IPS-11a (cell line): Measurements from ENCODE around the gene KIRREL3.
"Not testable (repeated sequence)": the region's sequence is repeated elsewhere in the genome, so short reads cannot be mapped to it uniquely, and the experiment has no call there.

Source experiments
- H3K4me3 ChIP-seq: one replicate; pipeline ENCODE4 v1.5.1; 2013; ENCODE audit warnings: low read depth, low read length, control low read depth

KIRREL3 gene

DNA sequence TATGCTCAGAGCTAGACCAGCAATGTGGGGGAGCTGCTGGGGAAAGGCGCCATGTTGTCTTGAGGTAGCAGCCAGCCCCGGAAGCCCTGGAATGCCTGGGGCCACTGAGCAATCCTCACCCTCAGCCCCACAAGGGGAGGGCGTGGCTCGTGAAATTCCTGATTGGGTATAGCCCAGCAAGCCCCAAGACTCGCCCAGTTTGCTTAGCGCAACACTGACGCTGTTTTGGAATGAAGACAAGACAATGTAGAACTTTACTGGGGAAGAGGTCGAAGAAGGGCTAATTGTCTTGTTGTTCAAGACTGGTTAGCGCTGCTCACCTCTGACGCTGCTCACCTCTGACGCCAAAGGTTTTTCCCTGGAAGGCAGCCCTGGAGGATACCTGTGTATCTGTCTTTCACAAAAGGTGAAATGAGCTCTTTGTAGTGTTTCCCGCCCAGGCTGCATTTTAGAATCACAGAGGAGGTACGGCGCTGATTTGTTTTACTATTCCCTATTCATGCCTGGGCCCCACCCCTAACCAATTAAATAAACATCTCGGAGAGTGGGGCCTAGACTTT is 597.5 kb downstream of the KIRREL3 start:
- H3K4me3 ChIP-seq: no peak overlapping the region

DNA sequence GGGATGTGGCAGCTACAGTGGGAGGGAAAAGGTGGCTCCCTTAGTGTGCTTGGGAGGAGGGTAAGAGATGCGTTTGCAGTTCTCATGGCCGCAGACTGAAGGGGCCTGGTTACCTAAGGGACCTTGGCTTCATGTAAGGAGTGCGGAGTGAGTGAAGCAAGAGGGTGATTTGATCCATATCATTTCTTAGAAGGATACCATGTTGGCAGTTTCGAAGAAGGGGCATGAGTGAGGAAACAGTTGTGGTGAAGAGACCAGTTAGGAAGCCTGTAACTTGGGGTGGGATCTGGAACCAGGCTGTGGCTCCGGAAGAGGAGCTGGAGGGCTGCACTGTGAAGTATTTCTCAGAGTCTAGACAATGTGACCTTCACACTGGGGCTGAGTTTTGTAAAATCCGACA is 600.1 kb downstream of the KIRREL3 start:
- H3K4me3 ChIP-seq: no peak overlapping the region

GRCh38 chr11:126400019-126400418 is 600.6 kb downstream of the KIRREL3 start:
- H3K4me3 ChIP-seq: no peak overlapping the region

- no peak overlapping the region for H3K4me3 ChIP-seq
Observed at GRCh38 chr11:126398721-126399120, 601.8 kb downstream of the KIRREL3 start.

- H3K4me3 ChIP-seq: no peak overlapping the region
Observed at GRCh38 chr11:126398296-126398695, 602.3 kb downstream of the KIRREL3 start.

GRCh38 chr11:126396965-126397364 is 603.6 kb downstream of the KIRREL3 start:
- H3K4me3 ChIP-seq: no peak overlapping the region

DNA sequence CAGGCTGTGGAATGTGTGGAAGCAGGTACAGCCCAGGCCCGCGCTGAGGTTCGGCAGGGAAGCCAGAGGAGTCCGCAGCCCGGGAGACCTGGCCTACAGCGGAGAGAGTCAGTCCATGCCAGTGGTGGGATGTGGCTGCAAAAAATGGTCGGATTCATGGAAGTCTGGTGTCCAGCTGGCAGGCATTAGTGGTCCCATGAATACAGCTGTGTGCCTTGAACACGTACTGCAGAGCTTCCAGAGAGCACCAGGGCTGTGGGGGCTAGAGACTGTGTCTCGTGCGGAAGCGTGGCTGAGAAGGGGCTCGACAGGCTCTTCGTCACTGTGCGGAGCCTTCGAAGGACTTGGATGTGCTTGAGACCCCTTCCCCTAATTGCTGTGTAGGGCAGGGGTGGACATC is 604.3 kb downstream of the KIRREL3 start:
- not testable (repeated sequence) for H3K4me3 ChIP-seq

- H3K4me3 ChIP-seq: not testable (repeated sequence)
Observed at GRCh38 chr11:126395784-126396183, 604.8 kb downstream of the KIRREL3 start.

- H3K4me3 ChIP-seq: not testable (repeated sequence)
Observed at GRCh38 chr11:126394634-126395072, 605.9 kb downstream of the KIRREL3 start.

GRCh38 chr11:126394036-126394435 is 606.5 kb downstream of the KIRREL3 start:
- H3K4me3 ChIP-seq: no peak overlapping the region

DNA sequence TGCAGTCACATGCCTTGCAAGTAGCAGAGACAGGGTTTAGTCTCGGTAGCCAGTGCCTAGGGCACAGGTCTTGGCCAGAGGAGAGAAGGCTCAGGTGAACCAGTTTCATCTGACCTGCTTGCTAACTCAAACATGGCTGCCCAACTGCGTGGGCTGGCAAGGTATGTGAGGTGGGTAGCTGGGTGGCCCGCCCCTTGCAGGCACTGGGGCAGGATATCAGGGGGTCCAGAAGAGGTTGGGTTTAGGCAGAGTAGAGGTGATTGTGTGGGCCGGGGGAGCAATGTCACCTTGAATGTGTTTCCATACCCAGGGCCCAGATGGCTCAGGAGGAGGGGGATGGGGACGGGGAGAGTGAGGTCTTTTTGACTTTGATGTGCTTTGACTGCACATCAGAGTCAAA is 607.4 kb downstream of the KIRREL3 start:
- no peak overlapping the region for H3K4me3 ChIP-seq

DNA sequence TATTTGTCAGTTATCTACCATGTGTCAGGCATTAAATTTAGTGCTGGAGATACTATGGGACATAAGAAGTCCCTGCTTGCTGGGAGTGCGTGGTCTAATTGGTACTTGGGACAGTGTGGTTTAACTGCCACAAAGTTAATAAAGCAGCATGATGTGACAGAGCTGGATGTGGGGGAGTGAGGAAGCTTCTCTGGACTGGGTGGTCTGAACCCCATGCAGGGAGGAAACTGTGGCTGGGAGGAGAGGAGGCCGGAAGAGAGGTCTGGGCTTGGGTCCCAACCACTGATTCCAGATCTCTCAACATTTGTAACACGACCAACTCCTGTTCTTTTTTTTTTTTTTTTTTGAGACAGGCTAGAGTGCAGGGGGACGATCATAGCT is 607.9 kb downstream of the KIRREL3 start:
- no peak overlapping the region for H3K4me3 ChIP-seq

GRCh38 chr11:126391970-126392632 is 608.5 kb downstream of the KIRREL3 start:
- H3K4me3 ChIP-seq: no peak overlapping the region

DNA sequence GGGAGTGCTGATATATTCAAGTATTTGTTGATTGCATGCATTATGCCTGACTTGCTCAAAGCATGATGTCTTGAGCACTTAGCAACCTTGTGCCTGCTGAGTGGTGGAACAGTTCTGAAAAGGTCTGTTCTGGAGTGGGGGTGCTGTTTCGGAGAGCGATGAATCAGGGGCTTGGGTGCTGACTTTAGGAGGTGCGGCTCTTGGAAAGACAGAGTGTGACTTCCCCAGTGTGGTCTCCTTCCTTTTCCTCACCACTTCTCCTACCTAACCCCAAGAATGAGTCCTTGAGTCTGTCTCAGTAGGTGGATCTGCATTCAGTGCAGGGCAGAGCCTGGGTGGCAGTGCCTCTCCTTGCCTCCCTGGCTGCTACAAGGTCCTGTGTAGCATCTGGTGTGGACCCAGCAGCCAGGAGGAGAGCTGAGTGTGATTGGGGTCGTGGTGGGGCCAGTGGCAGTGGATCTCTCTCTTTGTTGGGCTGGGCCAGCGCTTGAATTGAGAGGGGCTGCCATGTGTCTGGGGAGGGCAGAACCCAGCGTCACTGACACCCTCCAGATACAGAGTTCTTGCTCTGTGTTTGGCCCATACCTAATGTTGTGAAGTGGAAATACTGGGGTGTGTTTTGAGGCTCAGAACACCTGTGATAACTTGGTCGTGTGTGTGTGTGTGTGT is 609.1 kb downstream of the KIRREL3 start:
- H3K4me3 ChIP-seq: no peak overlapping the region

DNA sequence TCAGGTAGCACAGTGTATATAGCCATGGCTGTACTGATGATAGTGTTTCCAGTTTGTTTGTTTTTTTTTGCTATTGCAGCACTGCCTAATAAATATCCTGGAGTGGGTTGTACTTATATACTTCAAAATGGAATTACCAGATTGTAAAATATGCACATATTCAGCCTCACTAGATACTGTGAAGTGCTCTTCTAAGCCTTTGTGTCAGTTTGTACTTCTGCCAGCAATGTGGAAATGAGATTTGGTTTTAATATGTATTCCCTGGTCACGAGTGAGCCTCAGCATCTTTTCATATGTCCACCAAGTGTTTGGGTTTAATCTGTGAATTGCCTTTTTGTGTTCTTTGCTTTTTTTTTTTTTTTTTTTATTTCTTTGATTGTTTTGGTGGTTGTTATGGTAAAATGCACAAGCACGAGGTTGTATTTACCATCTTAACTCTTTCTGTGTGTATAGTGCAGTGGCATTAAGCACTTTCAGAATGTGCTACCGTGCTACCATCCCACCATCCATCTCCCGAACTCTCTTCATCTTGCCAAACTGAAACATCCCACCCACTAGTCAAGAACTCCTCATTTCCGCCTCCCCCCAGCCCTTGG is 610.2 kb downstream of the KIRREL3 start:
- no peak overlapping the region for H3K4me3 ChIP-seq

- H3K4me3 ChIP-seq: no peak overlapping the region
Observed at GRCh38 chr11:126387857-126388256, 612.7 kb downstream of the KIRREL3 start.

DNA sequence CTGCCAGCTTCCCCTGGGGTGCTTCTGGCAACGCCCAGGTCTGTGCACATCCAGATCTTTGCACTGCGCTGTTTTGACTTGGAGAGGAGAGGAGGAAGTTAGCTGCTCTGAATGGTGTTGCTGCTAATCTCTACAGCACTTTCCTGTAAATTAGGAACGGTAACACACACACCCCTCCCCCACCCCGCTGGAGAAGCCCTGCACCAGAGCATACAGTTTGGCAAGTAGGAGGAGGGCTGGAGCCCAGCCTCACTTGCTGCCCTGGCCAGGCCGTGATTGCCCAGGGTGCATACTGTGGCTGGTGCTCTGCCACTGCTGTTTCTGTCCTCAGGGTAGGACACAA is 613.9 kb downstream of the KIRREL3 start:
- not testable (repeated sequence) for H3K4me3 ChIP-seq

GRCh38 chr11:126385991-126386728 is 614.4 kb downstream of the KIRREL3 start:
- H3K4me3 ChIP-seq: no peak overlapping the region

DNA sequence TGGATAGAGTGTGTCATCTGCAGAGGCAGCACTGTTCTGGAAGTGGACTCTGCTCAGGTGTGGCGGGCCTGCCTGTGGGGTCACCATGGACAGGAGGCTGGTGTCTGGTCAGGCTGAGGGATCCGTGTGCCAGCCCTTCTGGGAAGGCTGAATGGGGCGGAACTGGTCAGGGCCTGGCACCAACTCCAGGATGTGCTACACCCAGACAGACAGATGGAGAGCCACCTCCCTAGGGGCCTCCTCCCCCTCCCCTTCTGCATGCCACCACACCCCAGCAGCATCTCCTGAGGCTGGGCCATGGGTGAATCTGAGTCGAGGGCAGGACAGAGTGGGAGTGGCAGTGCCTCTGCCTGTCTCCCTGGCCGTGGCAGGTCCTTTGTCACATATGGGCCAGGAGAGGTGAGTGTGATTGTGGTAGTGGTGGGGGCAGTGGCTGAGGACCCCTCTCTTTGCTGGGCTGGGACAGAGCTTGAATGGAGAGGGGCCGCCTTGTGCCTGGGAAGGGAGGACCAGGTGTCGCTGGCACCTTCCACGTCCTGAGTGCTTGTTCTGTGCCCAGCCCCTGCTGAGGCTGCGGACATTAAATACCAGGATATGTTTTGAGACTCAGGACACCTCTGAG is 616.0 kb downstream of the KIRREL3 start:
- H3K4me3 ChIP-seq: no peak overlapping the region

DNA sequence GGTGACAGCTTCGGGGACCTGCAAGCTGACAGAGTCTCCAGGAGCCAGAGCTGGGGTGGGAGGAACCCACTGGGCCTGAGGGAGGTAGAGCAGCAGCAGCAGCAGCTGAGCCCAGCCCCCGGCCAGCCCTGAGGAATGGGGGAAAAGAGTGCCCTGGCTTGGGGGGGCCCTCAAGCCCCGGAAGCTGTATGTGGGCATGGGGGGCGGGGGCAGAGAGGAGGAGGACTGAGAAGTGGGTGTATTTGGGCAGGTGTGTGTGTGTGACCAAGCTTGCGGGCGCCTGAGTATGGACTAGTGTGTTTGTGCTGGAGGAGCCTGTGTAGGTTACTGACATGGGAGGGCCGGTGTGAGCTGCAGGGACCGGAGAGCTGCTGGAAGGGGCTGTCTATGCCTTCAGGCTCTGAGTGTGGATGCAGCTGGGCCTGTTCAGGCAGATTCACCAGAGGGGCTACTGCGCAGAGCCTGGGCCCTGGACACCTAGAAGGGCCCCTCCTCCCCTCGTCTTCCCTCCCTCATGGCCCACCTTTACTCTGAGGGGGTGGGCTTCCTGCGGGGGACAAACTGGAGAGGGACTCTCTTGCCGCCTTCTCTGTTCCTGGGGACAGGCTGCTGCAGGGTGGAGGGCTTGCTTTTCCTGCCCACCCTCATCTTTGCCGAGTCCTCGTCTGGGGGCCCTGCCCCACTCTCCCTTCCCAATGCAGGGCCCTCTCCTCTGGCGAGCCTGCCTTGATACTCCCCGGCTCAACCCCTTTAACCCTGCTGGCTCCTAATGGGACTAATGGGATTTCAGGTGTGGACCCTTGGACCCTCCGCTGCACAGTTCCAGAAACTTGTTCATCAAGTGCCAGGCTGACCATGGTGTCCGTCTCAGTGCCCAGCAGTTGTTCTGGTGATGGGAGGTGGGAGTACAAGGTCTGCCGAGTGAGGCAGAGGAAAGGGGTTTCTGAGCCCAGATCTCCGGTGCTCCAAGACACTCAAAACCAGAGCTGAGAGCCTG is 616.9 kb downstream of the KIRREL3 start:
- H3K4me3 ChIP-seq: no peak overlapping the region
